ENCODE data around the gene IGSF21.

DNA sequence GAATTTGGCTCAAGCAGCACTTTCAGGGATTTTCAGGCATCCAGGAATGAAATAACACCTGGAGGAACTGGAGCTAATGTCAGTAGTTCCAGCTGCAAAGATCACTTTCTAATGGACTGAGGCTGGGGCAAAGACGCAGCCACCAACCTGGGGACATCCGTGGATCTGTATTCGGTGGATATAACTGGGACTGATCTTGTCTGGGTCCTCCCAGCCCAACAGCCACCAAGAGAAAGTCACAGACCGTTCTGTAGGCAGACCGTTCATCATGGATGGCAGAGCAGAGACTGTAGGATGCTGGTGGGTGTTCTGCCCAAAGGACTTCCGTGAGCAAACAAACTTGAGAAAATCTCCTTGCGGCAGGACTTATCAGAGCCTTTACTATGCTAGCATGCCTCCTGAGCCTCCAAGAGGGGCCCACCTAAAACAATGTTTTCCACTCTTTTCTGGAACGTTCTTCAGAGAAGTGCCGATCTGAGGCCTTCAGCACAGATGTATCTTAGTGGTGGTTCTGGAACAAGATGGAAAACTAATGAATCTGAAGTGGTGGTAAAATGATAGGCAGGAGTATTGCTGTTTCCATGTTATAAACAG is 287.1 kb downstream of the IGSF21 start:
- TF ChIP-seq CTCF (IDR thresholded peaks at IDR 0.05) = no peak
- TF ChIP-seq POLR2A (IDR thresholded peaks at IDR 0.05) = no peak
